T-helper 2 cell treated with Interferon-gamma antibody and Interleukin-4, amounts not matched to agents 5 μg/mL and 100 μg/mL, for 36 hours (primary cell): ENCODE measurements around the gene FGF21.
A peak's percentile ranks its signal among the peaks of the same experiment; 100 is the strongest.

Experiments
- DNase-seq: peaks from one replicate; pipeline ENCODE4 v3.0.0; 2021; ENCODE audit warnings: low spot score
- H3K27ac Mint-ChIP-seq: one replicate; pipeline ENCODE4 v1.8.0; 2021; ENCODE audit warnings: mild to moderate bottlenecking, mixed read lengths
- H3K27me3 Mint-ChIP-seq: one replicate; pipeline ENCODE4 v1.8.0; 2021; ENCODE audit warnings: low read depth, mixed read lengths
- H3K36me3 Mint-ChIP-seq: one replicate; pipeline ENCODE4 v1.8.0; 2021; ENCODE audit warnings: low read depth, mixed read lengths
- H3K4me1 Mint-ChIP-seq: one replicate; pipeline ENCODE4 v1.8.0; 2021; ENCODE audit warnings: low read depth, mixed read lengths
- H3K4me3 Mint-ChIP-seq: one replicate; pipeline ENCODE4 v1.8.0; 2022; ENCODE audit warnings: mild to moderate bottlenecking, moderate library complexity, mixed read lengths
- H3K9me3 Mint-ChIP-seq: one replicate; pipeline ENCODE4 v1.8.0; 2021; ENCODE audit warnings: mixed read lengths

FGF21 gene

GRCh38 chr19:48740164-48740972 lies 15.0 kb upstream of the FGF21 start, which contains the start of gene RASIP1:
Gene RASIP1 (minus strand): TSS chr19:48740610. CDS start chr19:48740282, 328 bp downstream.
- no peak for DNase-seq
- Mint-ChIP-seq H3K4me1 (peaks cover 13% of the 10 kb centered on the region), H3K36me3 (no peaks in the 10 kb centered on the region), H3K27ac (no peak within 1 kb of the TSS), H3K9me3 (no peaks in the 10 kb centered on the region), H3K4me3 (peak within 1 kb of the TSS; percentile 4), H3K27me3 (peaks cover 6% of the 10 kb centered on the region)

- Mint-ChIP-seq H3K27me3 (peaks cover 6% of the 10 kb centered on the region), H3K4me1 (peaks cover 19% of the 10 kb centered on the region), H3K27ac (no peak overlapping the region), H3K4me3 (peak overlapping the region; percentile 4), H3K36me3 (no peaks in the 10 kb centered on the region), H3K9me3 (no peaks in the 10 kb centered on the region)
- DNase-seq: peak; percentile 27
Observed at GRCh38 chr19:48741129-48741999, 14.0 kb upstream of the FGF21 start.

- no peaks in the 10 kb centered on the region for H3K36me3 Mint-ChIP-seq
- H3K4me3 Mint-ChIP-seq: no peak overlapping the region
- H3K9me3 Mint-ChIP-seq: no peaks in the 10 kb centered on the region
- no peak overlapping the region for H3K27ac Mint-ChIP-seq
- H3K27me3 Mint-ChIP-seq: peaks cover 6% of the 10 kb centered on the region
- H3K4me1 Mint-ChIP-seq: peaks cover 19% of the 10 kb centered on the region
- DNase-seq: no peak
Observed at GRCh38 chr19:48742096-48742495, 13.2 kb upstream of the FGF21 start.

- Mint-ChIP-seq H3K27ac (no peak overlapping the region), H3K9me3 (no peaks in the 10 kb centered on the region), H3K36me3 (no peaks in the 10 kb centered on the region), H3K4me3 (peak overlapping the region; percentile 59), H3K4me1 (peaks cover 16% of the 10 kb centered on the region), H3K27me3 (peaks cover 3% of the 10 kb centered on the region)
- peak; percentile 42 for DNase-seq
Observed at GRCh38 chr19:48745208-48745995, 9.9 kb upstream of the FGF21 start.

- Mint-ChIP-seq H3K9me3 (no peaks in the 10 kb centered on the region), H3K27ac (peak overlapping the region; percentile 4), H3K4me1 (peaks cover 16% of the 10 kb centered on the region), H3K27me3 (peaks cover 3% of the 10 kb centered on the region), H3K4me3 (peak overlapping the region; percentile 1), H3K36me3 (no peaks in the 10 kb centered on the region)
- no peak for DNase-seq
Observed at GRCh38 chr19:48746110-48746509, 9.2 kb upstream of the FGF21 start.

- peak within 1 kb of the TSS; percentile 45 for H3K27ac Mint-ChIP-seq
Observed at GRCh38 chr19:48746738-48747575, 8.4 kb upstream of the FGF21 start, which contains the start of gene IZUMO1. Gene IZUMO1 (minus strand): TSS chr19:48746909. CDS start chr19:48745859, 1,050 bp downstream.

GRCh38 chr19:48749571-48750198 lies 5.6 kb upstream of the FGF21 start:
- Mint-ChIP-seq H3K27ac (no peak overlapping the region), H3K27me3 (peaks cover 27% of the 10 kb centered on the region), H3K4me3 (no peak overlapping the region), H3K36me3 (no peaks in the 10 kb centered on the region), H3K9me3 (no peaks in the 10 kb centered on the region), H3K4me1 (peaks cover 24% of the 10 kb centered on the region)
- DNase-seq: no peak

More at GRCh38 chr19:48746738-48747575, 8.4 kb upstream of the FGF21 start, which contains the start of gene IZUMO1:
- peak; percentile 63 for DNase-seq
- no peaks in the 10 kb centered on the region for H3K36me3 Mint-ChIP-seq
- peaks cover 6% of the 10 kb centered on the region for H3K27me3 Mint-ChIP-seq
- peaks cover 15% of the 10 kb centered on the region for H3K4me1 Mint-ChIP-seq
- no peaks in the 10 kb centered on the region for H3K9me3 Mint-ChIP-seq
- peak within 1 kb of the TSS; percentile 64 for H3K4me3 Mint-ChIP-seq

- H3K4me3 Mint-ChIP-seq: no peak overlapping the region
- no peaks in the 10 kb centered on the region for H3K36me3 Mint-ChIP-seq
- DNase-seq: no peak
- H3K9me3 Mint-ChIP-seq: no peaks in the 10 kb centered on the region
- peaks cover 24% of the 10 kb centered on the region for H3K4me1 Mint-ChIP-seq
- no peak overlapping the region for H3K27ac Mint-ChIP-seq
- peaks cover 29% of the 10 kb centered on the region for H3K27me3 Mint-ChIP-seq
Observed at GRCh38 chr19:48750351-48750750, 5.0 kb upstream of the FGF21 start.

- DNase-seq: no peak
- Mint-ChIP-seq H3K27ac (peak overlapping the region; percentile 0), H3K36me3 (no peaks in the 10 kb centered on the region), H3K4me3 (peak overlapping the region; percentile 17), H3K27me3 (peaks cover 29% of the 10 kb centered on the region), H3K4me1 (peaks cover 20% of the 10 kb centered on the region), H3K9me3 (no peaks in the 10 kb centered on the region)
Observed at GRCh38 chr19:48750771-48751504, 4.4 kb upstream of the FGF21 start.

- H3K27ac Mint-ChIP-seq: peak overlapping the region; percentile 55
- peaks cover 17% of the 10 kb centered on the region for H3K4me1 Mint-ChIP-seq
- DNase-seq: no peak
- no peaks in the 10 kb centered on the region for H3K9me3 Mint-ChIP-seq
- peaks cover 29% of the 10 kb centered on the region for H3K27me3 Mint-ChIP-seq
- peak overlapping the region; percentile 82 for H3K4me3 Mint-ChIP-seq
- H3K36me3 Mint-ChIP-seq: no peaks in the 10 kb centered on the region
Observed at GRCh38 chr19:48751845-48752495, 3.4 kb upstream of the FGF21 start.

- H3K27me3 Mint-ChIP-seq: peaks cover 29% of the 10 kb centered on the region
- peak within 1 kb of the TSS; percentile 55 for H3K27ac Mint-ChIP-seq
- H3K4me3 Mint-ChIP-seq: peak within 1 kb of the TSS; percentile 82
- no peaks in the 10 kb centered on the region for H3K36me3 Mint-ChIP-seq
- DNase-seq: peak; percentile 35
- peaks cover 15% of the 10 kb centered on the region for H3K4me1 Mint-ChIP-seq
- H3K9me3 Mint-ChIP-seq: no peaks in the 10 kb centered on the region
Observed at GRCh38 chr19:48752496-48753365, 2.6 kb upstream of the FGF21 start, which contains the start of gene FUT1. Gene FUT1 (minus strand): TSS chr19:48752641. CDS start chr19:48751281, 1,360 bp downstream.
